GM23338 (cell line): Measurements from ENCODE around the gene BIN1. TPM values are rescaled to one million over a fixed set of nuclear protein-coding genes. Genes with fewer than 3 reads are reported as not detected.

Experiments used
- ATAC-seq: fragments of 200-7000 bp; cut with Tn5 transposase; 3 replicates; pipeline ENCODE4 v1.9.1; 2020
- DNase-seq: peaks from one replicate; pipeline ENCODE4 v3.0.0-alpha.2; 2015; ENCODE audit warnings: low spot score
- H2AFZ ChIP-seq: fragments of 200-600 bp; sonication (generic); 2 replicates; pipeline ENCODE4 v1.8.0; 2016; ENCODE audit warnings: antibody characterized with exemption, mild to moderate bottlenecking, moderate library complexity
- H3F3A ChIP-seq: fragments of 200-600 bp; sonication (generic); replicated peaks from 2 replicates; pipeline ENCODE4 v1.8.0; 2017; ENCODE audit warnings: antibody characterized with exemption, mixed run types, low read depth
- H3K27ac ChIP-seq: fragments of 200-600 bp; sonication (generic); 2 replicates; pipeline ENCODE4 v1.6.1; 2016; ENCODE audit warnings: low read depth
- H3K27me3 ChIP-seq: fragments of 200-600 bp; sonication (generic); 2 replicates; pipeline ENCODE4 v1.8.0; 2016; ENCODE audit warnings: mild to moderate bottlenecking, mixed run types, moderate library complexity; ENCODE audit not compliant: insufficient read depth
- H3K36me3 ChIP-seq: fragments of 200-600 bp; sonication (generic); 2 replicates; pipeline ENCODE4 v1.8.0; 2016; ENCODE audit warnings: mild to moderate bottlenecking; ENCODE audit not compliant: insufficient read depth
- H3K4me1 ChIP-seq: fragments of 200-600 bp; sonication (generic); 2 replicates; pipeline ENCODE4 v1.8.0; 2016; ENCODE audit warnings: mild to moderate bottlenecking, moderate library complexity; ENCODE audit not compliant: insufficient read depth
- H3K4me2 ChIP-seq: fragments of 200-600 bp; sonication (generic); 2 replicates; pipeline ENCODE4 v1.7.1; 2017; ENCODE audit warnings: mixed run types
- H3K4me3 ChIP-seq: fragments of 200-600 bp; sonication (generic); 2 replicates; pipeline ENCODE4 v1.6.1; 2016; ENCODE audit warnings: mixed run types
- H3K79me2 ChIP-seq: fragments of 200-600 bp; sonication (generic); replicated peaks from 2 replicates; pipeline ENCODE4 v1.8.0; 2017; ENCODE audit warnings: mild to moderate bottlenecking; ENCODE audit not compliant: insufficient read depth
- H3K9me2 ChIP-seq: fragments of 200-600 bp; sonication (generic); 2 replicates; pipeline ENCODE4 v1.8.0; 2017; ENCODE audit not compliant: insufficient read depth
- H4K20me1 ChIP-seq: fragments of 200-600 bp; sonication (generic); replicated peaks from 2 replicates; pipeline ENCODE4 v1.8.0; 2017; ENCODE audit warnings: mild to moderate bottlenecking; ENCODE audit not compliant: insufficient read depth
- H3K27ac Mint-ChIP-seq: 2 replicates; pipeline ENCODE4 v1.8.0; 2020; ENCODE audit warnings: inconsistent platforms, mild to moderate bottlenecking, moderate library complexity, mixed read lengths
- H3K27me3 Mint-ChIP-seq: 3 replicates; pipeline ENCODE4 v1.8.0; 2022; ENCODE audit warnings: low read depth, mild to moderate bottlenecking, moderate library complexity, mixed read lengths, inconsistent platforms; ENCODE audit not compliant: insufficient read depth, poor library complexity
- H3K36me3 Mint-ChIP-seq: 3 replicates; pipeline ENCODE4 v1.8.0; 2021; ENCODE audit warnings: low read depth, mild to moderate bottlenecking, inconsistent platforms, moderate library complexity, mixed read lengths
- H3K4me1 Mint-ChIP-seq: 3 replicates; pipeline ENCODE4 v1.8.0; 2020; ENCODE audit warnings: mild to moderate bottlenecking, inconsistent platforms, mixed read lengths
- H3K4me3 Mint-ChIP-seq: 3 replicates; pipeline ENCODE4 v1.8.0; 2021; ENCODE audit warnings: moderate library complexity, mild to moderate bottlenecking, inconsistent platforms, mixed read lengths
- H3K9me3 Mint-ChIP-seq: 3 replicates; pipeline ENCODE4 v1.8.0; 2020; ENCODE audit warnings: moderate library complexity, mild to moderate bottlenecking, inconsistent platforms, mixed read lengths
- EZH2 ChIP-seq: fragments of 200-600 bp; sonication (generic); IDR thresholded peaks from one replicate; pipeline ENCODE4 v1.8.0; 2017; ENCODE audit warnings: antibody characterized with exemption, mild to moderate bottlenecking, low read depth; ENCODE audit not compliant: unreplicated experiment
- NANOG ChIP-seq: IDR thresholded peaks from 2 replicates; pipeline ENCODE4 v1.6.1; 2016; ENCODE audit warnings: antibody characterized with exemption, borderline replicate concordance
- POLR2AphosphoS5 ChIP-seq: IDR thresholded peaks from 2 replicates; pipeline ENCODE4 v1.6.1; 2016; ENCODE audit warnings: antibody characterized with exemption, low read depth
- STAT1 ChIP-seq: IDR thresholded peaks from one replicate; pipeline ENCODE4 v1.6.1; 2016; ENCODE audit warnings: antibody characterized with exemption; ENCODE audit not compliant: unreplicated experiment
- ZNF114 ChIP-seq: fragments of 250-450 bp; sonication (Bioruptor Pico); IDR thresholded peaks from 2 replicates; pipeline ENCODE4 v1.5.0; 2020; ENCODE audit warnings: mild to moderate bottlenecking, moderate library complexity
- polyA plus RNA-seq: library from polyadenylated mRNA; unstranded; fragments of >200 nt; fragmentation: Nextera tagmentation; extraction: Ambion mirVana; gene quantifications from 2 replicates; pipeline ENCODE4 v1.2.1, GENCODE V29; 2016
- total RNA-seq: library from RNA; depleted of rRNA; stranded (reverse); fragments of >200 nt; shearing (Covaris generic); gene quantifications from 2 replicates; pipeline ENCODE4 v1.2.3, GENCODE V29; 2014
- TF ChIP-seq, protein P1 (sequence below), 2 experiments: fragments of 200-600 bp in 1 of 2; sonication (generic) in 1 of 2; conservative IDR thresholded peaks; 2 replicates each; pipeline versions ENCODE4 v1.5.1 to v1.6.1; 2016 to 2017; ENCODE audit warnings: antibody characterized with exemption in 2 of 2, low read depth in 2 of 2, mild to moderate bottlenecking in 2 of 2, moderate library complexity in 1 of 2
- TF ChIP-seq, protein P2 (sequence below): fragments of 250-450 bp; sonication (Bioruptor Pico); IDR thresholded peaks from 2 replicates; pipeline ENCODE4 v1.5.0; 2020; ENCODE audit warnings: mild to moderate bottlenecking, moderate library complexity

The BIN1 gene
- total and polyA plus RNA-seq, 2 experiments from 2014 or later = 30.1 to 56.4 TPM

DNA sequence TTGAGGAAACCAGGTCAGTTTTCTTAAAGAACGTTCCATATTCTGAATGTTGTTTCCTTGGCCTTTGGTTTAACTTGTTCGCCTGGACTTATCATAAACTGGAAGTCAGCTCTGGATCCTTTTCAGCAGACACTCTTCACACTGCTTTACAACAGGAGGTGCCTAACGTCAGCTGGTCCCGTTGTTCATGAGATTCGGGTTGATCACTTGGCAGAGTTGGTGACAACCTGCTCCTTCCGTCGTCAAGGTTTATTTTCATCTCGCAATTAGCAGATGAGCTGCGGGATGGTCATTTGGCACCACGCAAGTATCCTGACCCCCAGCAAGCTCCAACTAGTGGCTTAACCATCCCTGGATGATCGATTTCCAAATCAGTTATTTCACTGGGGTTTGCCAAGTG, 23.0 kb upstream of the BIN1 start:
- H3K27me3 Mint-ChIP-seq = peaks cover 4% of the 10 kb centered on the region
- no peaks in the 10 kb centered on the region; the same call in 2 of the 3 replicates for H3K36me3 Mint-ChIP-seq
- peaks cover 8% of the 10 kb centered on the region for H3K4me1 Mint-ChIP-seq
- H3K79me2 ChIP-seq = no peaks in the 10 kb centered on the region
- H3K27ac ChIP-seq = no peak overlapping the region
- no peaks in the 10 kb centered on the region for H4K20me1 ChIP-seq
- H3K4me2 ChIP-seq = no peak overlapping the region
- no peaks in the 10 kb centered on the region for H3K36me3 ChIP-seq
- ATAC-seq (no peak), DNase-seq (no peak)
- H3K9me2 ChIP-seq = no peaks in the 10 kb centered on the region
- H3K27me3 ChIP-seq = no peaks in the 10 kb centered on the region
- H3K27ac Mint-ChIP-seq = no peak overlapping the region
- H3F3A ChIP-seq = no peaks in the 10 kb centered on the region
- H3K4me3 Mint-ChIP-seq = no peak overlapping the region
- H3K4me3 ChIP-seq = no peak overlapping the region
- H3K9me3 Mint-ChIP-seq = peaks cover 8% of the 10 kb centered on the region
- peaks cover 4% of the 10 kb centered on the region for H3K4me1 ChIP-seq
- TF ChIP-seq NANOG (no peak), STAT1 (no peak), EZH2 (no peak), ZNF114 (no peak), POLR2AphosphoS5 (no peak)
- TF ChIP-seq, protein P1, sequence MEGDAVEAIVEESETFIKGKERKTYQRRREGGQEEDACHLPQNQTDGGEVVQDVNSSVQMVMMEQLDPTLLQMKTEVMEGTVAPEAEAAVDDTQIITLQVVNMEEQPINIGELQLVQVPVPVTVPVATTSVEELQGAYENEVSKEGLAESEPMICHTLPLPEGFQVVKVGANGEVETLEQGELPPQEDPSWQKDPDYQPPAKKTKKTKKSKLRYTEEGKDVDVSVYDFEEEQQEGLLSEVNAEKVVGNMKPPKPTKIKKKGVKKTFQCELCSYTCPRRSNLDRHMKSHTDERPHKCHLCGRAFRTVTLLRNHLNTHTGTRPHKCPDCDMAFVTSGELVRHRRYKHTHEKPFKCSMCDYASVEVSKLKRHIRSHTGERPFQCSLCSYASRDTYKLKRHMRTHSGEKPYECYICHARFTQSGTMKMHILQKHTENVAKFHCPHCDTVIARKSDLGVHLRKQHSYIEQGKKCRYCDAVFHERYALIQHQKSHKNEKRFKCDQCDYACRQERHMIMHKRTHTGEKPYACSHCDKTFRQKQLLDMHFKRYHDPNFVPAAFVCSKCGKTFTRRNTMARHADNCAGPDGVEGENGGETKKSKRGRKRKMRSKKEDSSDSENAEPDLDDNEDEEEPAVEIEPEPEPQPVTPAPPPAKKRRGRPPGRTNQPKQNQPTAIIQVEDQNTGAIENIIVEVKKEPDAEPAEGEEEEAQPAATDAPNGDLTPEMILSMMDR (conservative IDR thresholded peaks at IDR 0.05; ENCODE audit: low read depth in 2 of 2) = no peak
- TF ChIP-seq, protein P2, sequence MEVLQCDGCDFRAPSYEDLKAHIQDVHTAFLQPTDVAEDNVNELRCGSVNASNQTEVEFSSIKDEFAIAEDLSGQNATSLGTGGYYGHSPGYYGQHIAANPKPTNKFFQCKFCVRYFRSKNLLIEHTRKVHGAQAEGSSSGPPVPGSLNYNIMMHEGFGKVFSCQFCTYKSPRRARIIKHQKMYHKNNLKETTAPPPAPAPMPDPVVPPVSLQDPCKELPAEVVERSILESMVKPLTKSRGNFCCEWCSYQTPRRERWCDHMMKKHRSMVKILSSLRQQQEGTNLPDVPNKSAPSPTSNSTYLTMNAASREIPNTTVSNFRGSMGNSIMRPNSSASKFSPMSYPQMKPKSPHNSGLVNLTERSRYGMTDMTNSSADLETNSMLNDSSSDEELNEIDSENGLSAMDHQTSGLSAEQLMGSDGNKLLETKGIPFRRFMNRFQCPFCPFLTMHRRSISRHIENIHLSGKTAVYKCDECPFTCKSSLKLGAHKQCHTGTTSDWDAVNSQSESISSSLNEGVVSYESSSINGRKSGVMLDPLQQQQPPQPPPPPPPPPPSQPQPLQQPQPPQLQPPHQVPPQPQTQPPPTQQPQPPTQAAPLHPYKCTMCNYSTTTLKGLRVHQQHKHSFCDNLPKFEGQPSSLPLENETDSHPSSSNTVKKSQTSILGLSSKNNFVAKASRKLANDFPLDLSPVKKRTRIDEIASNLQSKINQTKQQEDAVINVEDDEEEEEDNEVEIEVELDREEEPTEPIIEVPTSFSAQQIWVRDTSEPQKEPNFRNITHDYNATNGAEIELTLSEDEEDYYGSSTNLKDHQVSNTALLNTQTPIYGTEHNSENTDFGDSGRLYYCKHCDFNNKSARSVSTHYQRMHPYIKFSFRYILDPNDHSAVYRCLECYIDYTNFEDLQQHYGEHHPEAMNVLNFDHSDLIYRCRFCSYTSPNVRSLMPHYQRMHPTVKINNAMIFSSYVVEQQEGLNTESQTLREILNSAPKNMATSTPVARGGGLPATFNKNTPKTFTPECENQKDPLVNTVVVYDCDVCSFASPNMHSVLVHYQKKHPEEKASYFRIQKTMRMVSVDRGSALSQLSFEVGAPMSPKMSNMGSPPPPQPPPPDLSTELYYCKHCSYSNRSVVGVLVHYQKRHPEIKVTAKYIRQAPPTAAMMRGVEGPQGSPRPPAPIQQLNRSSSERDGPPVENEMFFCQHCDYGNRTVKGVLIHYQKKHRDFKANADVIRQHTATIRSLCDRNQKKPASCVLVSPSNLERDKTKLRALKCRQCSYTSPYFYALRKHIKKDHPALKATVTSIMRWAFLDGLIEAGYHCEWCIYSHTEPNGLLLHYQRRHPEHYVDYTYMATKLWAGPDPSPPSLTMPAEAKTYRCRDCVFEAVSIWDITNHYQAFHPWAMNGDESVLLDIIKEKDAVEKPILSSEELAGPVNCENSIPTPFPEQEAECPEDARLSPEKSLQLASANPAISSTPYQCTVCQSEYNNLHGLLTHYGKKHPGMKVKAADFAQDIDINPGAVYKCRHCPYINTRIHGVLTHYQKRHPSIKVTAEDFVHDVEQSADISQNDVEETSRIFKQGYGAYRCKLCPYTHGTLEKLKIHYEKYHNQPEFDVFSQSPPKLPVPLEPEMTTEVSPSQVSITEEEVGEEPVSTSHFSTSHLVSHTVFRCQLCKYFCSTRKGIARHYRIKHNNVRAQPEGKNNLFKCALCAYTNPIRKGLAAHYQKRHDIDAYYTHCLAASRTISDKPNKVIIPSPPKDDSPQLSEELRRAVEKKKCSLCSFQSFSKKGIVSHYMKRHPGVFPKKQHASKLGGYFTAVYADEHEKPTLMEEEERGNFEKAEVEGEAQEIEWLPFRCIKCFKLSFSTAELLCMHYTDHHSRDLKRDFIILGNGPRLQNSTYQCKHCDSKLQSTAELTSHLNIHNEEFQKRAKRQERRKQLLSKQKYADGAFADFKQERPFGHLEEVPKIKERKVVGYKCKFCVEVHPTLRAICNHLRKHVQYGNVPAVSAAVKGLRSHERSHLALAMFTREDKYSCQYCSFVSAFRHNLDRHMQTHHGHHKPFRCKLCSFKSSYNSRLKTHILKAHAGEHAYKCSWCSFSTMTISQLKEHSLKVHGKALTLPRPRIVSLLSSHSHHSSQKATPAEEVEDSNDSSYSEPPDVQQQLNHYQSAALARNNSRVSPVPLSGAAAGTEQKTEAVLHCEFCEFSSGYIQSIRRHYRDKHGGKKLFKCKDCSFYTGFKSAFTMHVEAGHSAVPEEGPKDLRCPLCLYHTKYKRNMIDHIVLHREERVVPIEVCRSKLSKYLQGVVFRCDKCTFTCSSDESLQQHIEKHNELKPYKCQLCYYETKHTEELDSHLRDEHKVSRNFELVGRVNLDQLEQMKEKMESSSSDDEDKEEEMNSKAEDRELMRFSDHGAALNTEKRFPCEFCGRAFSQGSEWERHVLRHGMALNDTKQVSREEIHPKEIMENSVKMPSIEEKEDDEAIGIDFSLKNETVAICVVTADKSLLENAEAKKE (CRISPR knock-in tag) = no peak
- H2AFZ ChIP-seq = peak overlapping the region; percentile 28; the same call in 1 of the 2 replicates
